ENCODE results near the gene DCAF7. TPM values are rescaled to one million over a fixed set of nuclear protein-coding genes. Genes with fewer than 3 reads are reported as not detected.

DCAF7 gene
- total and polyA plus RNA-seq, 8 donors, result 83.7 to 106 (median 100) TPM

- no peaks in the 10 kb centered on the region for H3K9me3 ChIP-seq
- H3K27me3 ChIP-seq, result peaks cover 28 to 38% of the 10 kb centered on the region in 2 donors
- intact Hi-C loops (cut with DNase I), result no loop called here
- ATAC-seq, result no peak
- H3K27ac ChIP-seq, result no peak overlapping the region
- peak in 1 of 4 donors; percentile 72 for DNase-seq
- H3K4me3 ChIP-seq, result no peak overlapping the region
- TF ChIP-seq, protein P1, sequence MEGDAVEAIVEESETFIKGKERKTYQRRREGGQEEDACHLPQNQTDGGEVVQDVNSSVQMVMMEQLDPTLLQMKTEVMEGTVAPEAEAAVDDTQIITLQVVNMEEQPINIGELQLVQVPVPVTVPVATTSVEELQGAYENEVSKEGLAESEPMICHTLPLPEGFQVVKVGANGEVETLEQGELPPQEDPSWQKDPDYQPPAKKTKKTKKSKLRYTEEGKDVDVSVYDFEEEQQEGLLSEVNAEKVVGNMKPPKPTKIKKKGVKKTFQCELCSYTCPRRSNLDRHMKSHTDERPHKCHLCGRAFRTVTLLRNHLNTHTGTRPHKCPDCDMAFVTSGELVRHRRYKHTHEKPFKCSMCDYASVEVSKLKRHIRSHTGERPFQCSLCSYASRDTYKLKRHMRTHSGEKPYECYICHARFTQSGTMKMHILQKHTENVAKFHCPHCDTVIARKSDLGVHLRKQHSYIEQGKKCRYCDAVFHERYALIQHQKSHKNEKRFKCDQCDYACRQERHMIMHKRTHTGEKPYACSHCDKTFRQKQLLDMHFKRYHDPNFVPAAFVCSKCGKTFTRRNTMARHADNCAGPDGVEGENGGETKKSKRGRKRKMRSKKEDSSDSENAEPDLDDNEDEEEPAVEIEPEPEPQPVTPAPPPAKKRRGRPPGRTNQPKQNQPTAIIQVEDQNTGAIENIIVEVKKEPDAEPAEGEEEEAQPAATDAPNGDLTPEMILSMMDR (IDR thresholded peaks at IDR 0.05), result no peak
- H3K4me1 ChIP-seq, result peaks cover 3 to 7% of the 10 kb centered on the region in 2 donors
- H3K36me3 ChIP-seq, result no peaks in the 10 kb centered on the region
Measured at GRCh38 chr17:63535640-63536039, 14.6 kb upstream of the DCAF7 start.

DNA sequence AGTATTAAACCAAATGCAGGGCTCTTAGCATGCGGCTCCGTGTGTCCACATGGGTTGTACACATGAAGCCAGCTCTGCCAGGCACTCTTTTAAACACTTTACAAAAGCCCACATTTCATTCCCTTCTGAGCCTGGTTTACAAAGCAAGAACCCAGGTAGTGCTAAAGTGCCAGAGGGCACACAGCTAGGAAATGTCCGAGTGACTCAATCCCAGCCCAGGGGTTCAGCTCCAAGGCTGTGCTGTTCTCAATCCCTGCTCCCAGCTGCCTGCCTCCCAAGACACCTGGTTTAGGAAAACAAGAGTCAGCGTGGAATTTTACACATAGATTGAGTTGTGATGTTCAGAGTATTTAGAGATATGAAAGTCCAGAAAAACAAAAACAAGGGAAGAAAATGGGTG is 13.3 kb upstream of the DCAF7 start:
- Histone ChIP-seq H3K4me1 (peaks cover 3 to 7% of the 10 kb centered on the region in 2 donors), H3K9me3 (no peaks in the 10 kb centered on the region), H3K27ac (no peak overlapping the region), H3K4me3 (no peak overlapping the region), H3K36me3 (no peaks in the 10 kb centered on the region), H3K27me3 (peaks cover 28 to 38% of the 10 kb centered on the region in 2 donors)
- ATAC-seq (no peak), DNase-seq (peak in 1 of 4 donors; percentile 28)
- intact Hi-C loops (cut with DNase I), result no loop called here
- TF ChIP-seq, protein P1 (IDR thresholded peaks at IDR 0.05), result no peak

- intact Hi-C loops (cut with DNase I), result no loop called here
- DNase-seq (peak in 2 of 4 donors; percentile 15 to 78), ATAC-seq (peak; percentile 66)
- Histone ChIP-seq H3K4me1 (peaks cover 3 to 7% of the 10 kb centered on the region in 2 donors), H3K36me3 (no peaks in the 10 kb centered on the region), H3K4me3 (no peak overlapping the region), H3K27me3 (peaks cover 28 to 38% of the 10 kb centered on the region in 2 donors), H3K9me3 (no peaks in the 10 kb centered on the region), H3K27ac (no peak overlapping the region)
- TF ChIP-seq, protein P1 (IDR thresholded peaks at IDR 0.05), result no peak
Measured at GRCh38 chr17:63537991-63538692, 12.1 kb upstream of the DCAF7 start.

DNA sequence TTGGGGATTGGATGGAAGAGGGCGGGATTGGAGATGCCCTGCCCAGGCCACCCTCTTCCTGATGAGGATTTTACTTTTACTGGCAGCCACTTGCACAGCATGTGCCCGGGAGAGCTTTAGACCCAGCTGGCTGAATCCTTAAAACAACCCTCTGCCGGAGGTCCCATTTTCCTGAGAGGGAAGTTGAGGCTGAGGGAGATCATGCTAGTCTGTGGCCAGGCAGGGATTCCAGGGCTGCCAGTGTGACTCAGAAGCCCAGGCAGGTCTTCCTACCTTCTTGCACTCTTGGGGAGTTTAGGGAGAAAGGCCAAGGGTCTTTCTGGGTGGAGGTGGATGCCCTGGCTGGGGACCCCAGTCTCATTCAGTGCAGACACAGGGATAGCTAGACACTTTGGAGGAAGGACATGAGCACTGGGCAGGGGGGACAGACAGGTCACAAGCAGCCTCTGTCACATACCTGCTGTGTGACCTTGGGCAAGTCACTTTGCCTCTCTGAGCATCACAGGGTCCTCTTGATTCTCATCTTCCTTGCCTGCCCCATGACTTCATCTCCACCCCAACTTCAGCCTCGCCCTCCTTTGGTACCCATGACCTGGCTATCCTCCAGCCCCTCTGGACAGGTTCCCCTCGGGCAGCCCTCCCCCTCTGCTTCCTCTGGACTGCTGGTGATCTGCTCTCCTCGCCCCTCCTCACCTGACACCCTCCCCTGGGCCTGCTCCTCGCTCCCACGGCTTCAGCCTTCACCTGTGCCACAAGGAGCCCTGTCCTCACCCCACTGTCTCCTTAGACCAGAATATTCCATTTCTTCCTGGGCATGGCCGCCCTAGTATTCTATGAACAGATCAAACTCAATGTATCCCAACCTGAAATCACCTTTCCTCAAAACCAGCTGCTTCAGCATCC is 11.3 kb upstream of the DCAF7 start:
- DNase-seq (peak in 1 of 4 donors; percentile 34), ATAC-seq (no peak)
- H3K27me3 ChIP-seq, result peaks cover 28 to 38% of the 10 kb centered on the region in 2 donors
- H3K4me3 ChIP-seq, result no peak overlapping the region
- no peaks in the 10 kb centered on the region for H3K36me3 ChIP-seq
- TF ChIP-seq, protein P1 (IDR thresholded peaks at IDR 0.05), result no peak
- H3K4me1 ChIP-seq, result peaks cover 3 to 7% of the 10 kb centered on the region in 2 donors
- H3K27ac ChIP-seq, result no peak overlapping the region
- intact Hi-C loops (cut with DNase I), result no loop called here
- no peaks in the 10 kb centered on the region for H3K9me3 ChIP-seq

DNA sequence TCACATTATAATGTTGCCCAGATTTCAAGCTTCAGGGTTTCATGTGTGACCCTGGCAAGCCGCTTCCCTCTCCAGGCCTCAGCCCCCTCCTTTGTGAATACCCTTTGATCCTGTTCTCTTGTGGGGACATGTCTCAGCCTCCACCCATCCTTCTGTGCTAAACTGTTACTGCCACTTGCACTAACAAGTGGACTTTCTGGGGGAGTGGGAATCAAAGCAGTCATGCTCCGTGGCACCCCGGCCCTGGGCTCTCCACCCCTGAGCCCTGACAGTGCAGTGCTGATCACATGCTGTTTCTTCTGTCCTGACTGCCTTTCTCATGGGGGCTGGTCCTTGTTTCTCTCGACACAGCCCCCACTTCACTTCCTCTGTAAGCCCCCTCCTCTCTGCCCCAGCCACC is 9.7 kb upstream of the DCAF7 start:
- no peaks in the 10 kb centered on the region for H3K36me3 ChIP-seq
- TF ChIP-seq, protein P1 (IDR thresholded peaks at IDR 0.05), result no peak
- H3K27me3 ChIP-seq, result peaks cover 28 to 38% of the 10 kb centered on the region in 2 donors
- no peak overlapping the region for H3K27ac ChIP-seq
- H3K9me3 ChIP-seq, result no peaks in the 10 kb centered on the region
- H3K4me1 ChIP-seq, result peaks cover 3 to 7% of the 10 kb centered on the region in 2 donors
- ATAC-seq (no peak), DNase-seq (peak in 1 of 4 donors; percentile 34)
- no peak overlapping the region for H3K4me3 ChIP-seq
- intact Hi-C loops (cut with DNase I), result no loop called here

All from left lung (tissue), 10 donors.